ENCODE data around the gene KCNQ1. TPM values are rescaled to one million over a fixed set of nuclear protein-coding genes. Genes with fewer than 3 reads are reported as not detected.

Gene KCNQ1
- total and polyA plus RNA-seq, 2 of the 13 experiments (the other 11 are each of a cell fraction or from before 2014, with no cell fraction given) = 0.02 to 0.08 TPM

- no peak for DNase-seq (ENCODE audit: low spot score)
- in situ Hi-C loops (cut with HindIII; ENCODE audit: extremely low pct_ligation_motif_present, low pct_unique_long_range_greater_than_20kb) (no loop called here), intact Hi-C loops (cut with micrococcal nuclease; ENCODE audit: unreplicated experiment) (no loop called here)
- TF ChIP-seq ZNF549 (CRISPR knock-in tag; IDR thresholded peaks at IDR 0.05) (no peak), MNT (IDR thresholded peaks at IDR 0.05) (peak; percentile 97)
- H3K79me2 ChIP-seq (ENCODE audit: insufficient read depth, low read length) = no peaks in the 10 kb centered on the region
- H3K36me3 ChIP-seq (replicated peaks in 1 of 2; ENCODE audit: control insufficient read depth in 1 of 2, insufficient read depth in 2 of 2, low read length in 2 of 2) = no peaks in the 10 kb centered on the region
- BruUV-seq (replicated peaks) = no TSS peak
- ChIA-PET POLR2A (no interaction called here), CTCF (ENCODE audit: low intra/inter-chr PET ratio, low total read pairs) (no interaction called here)
- no peak overlapping the region for H3K4me2 ChIP-seq (ENCODE audit: low read depth, low read length)
- H3K27ac ChIP-seq (ENCODE audit: extremely low read length, insufficient read depth, low read length) = no peak overlapping the region
- WGBS (ENCODE audit: low lambda C conversion rate) = 13% methylated on average over 2 of the region's 7 CpGs
- H3K9me3 ChIP-seq (ENCODE audit: low read length) = no peaks in the 10 kb centered on the region
- H3K9ac ChIP-seq (ENCODE audit: insufficient read depth, low read depth, low read length) = no peak overlapping the region
- H3K4me1 ChIP-seq (ENCODE audit: insufficient read depth, low read length) = no peaks in the 10 kb centered on the region
- no peak for FAIRE-seq
- peaks cover 3 to 59% of the 10 kb centered on the region in 2 experiments for H3K27me3 ChIP-seq (ENCODE audit: control insufficient read depth in 1 of 2, insufficient read depth in 2 of 2, low read length in 2 of 2)
- H2AFZ ChIP-seq (ENCODE audit: low read length) = no peak overlapping the region
- no peak overlapping the region for H3K4me3 ChIP-seq (replicated peaks in 1 of 3; ENCODE audit: insufficient read depth in 1 of 3, low read depth in 2 of 3, low read length in 3 of 3)
- ATAC-seq = no peak
- no peaks in the 10 kb centered on the region for H4K20me1 ChIP-seq (ENCODE audit: insufficient read depth, low read length)
Observed at GRCh38 chr11:2549080-2549479, 104.3 kb downstream of the KCNQ1 start.

- FAIRE-seq (no peak), ATAC-seq (no peak; the same call in 2 of the 3 replicates), DNase-seq (ENCODE audit: low spot score) (no peak)
- Histone ChIP-seq H3K79me2 (ENCODE audit: insufficient read depth, low read length) (no peaks in the 10 kb centered on the region), H3K9ac (ENCODE audit: insufficient read depth, low read depth, low read length) (no peak overlapping the region), H3K4me1 (ENCODE audit: insufficient read depth, low read length) (peaks cover 3% of the 10 kb centered on the region), H3K27ac (ENCODE audit: extremely low read length, insufficient read depth, low read length) (no peak overlapping the region), H3K9me3 (ENCODE audit: low read length) (no peaks in the 10 kb centered on the region), H3K36me3 (replicated peaks in 1 of 2; ENCODE audit: control insufficient read depth in 1 of 2, insufficient read depth in 2 of 2, low read length in 2 of 2) (no peaks in the 10 kb centered on the region), H3K27me3 (ENCODE audit: control insufficient read depth in 1 of 2, insufficient read depth in 2 of 2, low read length in 2 of 2) (peaks cover 3 to 63% of the 10 kb centered on the region in 2 experiments), H3K4me2 (ENCODE audit: low read depth, low read length) (no peak overlapping the region), H3K4me3 (replicated peaks in 1 of 3; ENCODE audit: insufficient read depth in 1 of 3, low read depth in 2 of 3, low read length in 3 of 3) (no peak overlapping the region), H4K20me1 (ENCODE audit: insufficient read depth, low read length) (no peaks in the 10 kb centered on the region), H2AFZ (ENCODE audit: low read length) (no peak overlapping the region)
- ChIA-PET POLR2A (no interaction called here), CTCF (ENCODE audit: low intra/inter-chr PET ratio, low total read pairs) (no interaction called here)
- WGBS (ENCODE audit: low lambda C conversion rate) = 43% methylated on average over 5 of the region's 13 CpGs
- intact Hi-C loops (cut with micrococcal nuclease; ENCODE audit: unreplicated experiment) (no loop called here), in situ Hi-C loops (cut with HindIII; ENCODE audit: extremely low pct_ligation_motif_present, low pct_unique_long_range_greater_than_20kb) (no loop called here)
- no TSS peak for BruUV-seq (replicated peaks)
- no peak for TF ChIP-seq PATZ1 (CRISPR knock-in tag; IDR thresholded peaks at IDR 0.05)
- no peak for TF ChIP-seq BRF2 (CRISPR knock-in tag; IDR thresholded peaks at IDR 0.05)
- no peak for TF ChIP-seq ZSCAN21 (CRISPR knock-in tag; IDR thresholded peaks at IDR 0.05; ENCODE audit: borderline replicate concordance)
- TF ChIP-seq ZNF292 (CRISPR knock-in tag; IDR thresholded peaks at IDR 0.05; ENCODE audit: borderline replicate concordance, low read depth) = no peak
- TF ChIP-seq ZNF576 (CRISPR knock-in tag; IDR thresholded peaks at IDR 0.05) = no peak
- no peak for TF ChIP-seq ZEB1 (IDR thresholded peaks at IDR 0.05; ENCODE audit: insufficient replicate concordance, low read depth)
- no peak for TF ChIP-seq ZNF10 (CRISPR knock-in tag; IDR thresholded peaks at IDR 0.05; ENCODE audit: borderline replicate concordance, low read depth)
Observed at GRCh38 chr11:2549491-2549875, 104.7 kb downstream of the KCNQ1 start.

Measured in HepG2 (cell line).